HCT116 (cell line): ENCODE measurements around the gene FBLN7. TPM values are rescaled to one million over a fixed set of nuclear protein-coding genes. Genes with fewer than 3 reads are reported as not detected.

Experiments
- ATAC-seq: fragments of 200-7000 bp; cut with Tn5 transposase; 2 replicates; pipeline ENCODE4 v1.9.1; 2020; ENCODE audit warnings: mild to moderate bottlenecking, moderate library complexity
- BruUV-seq: library from RNA; stranded (reverse); fragments of 400-500 nt; replicated peaks from 2 replicates; lab custom pipeline; 2021; lab: Mats Ljungman, UMichigan
- CTCF ChIA-PET: fragments of 300-600 bp; sonication (Branson Sonifier 250); formaldehyde crosslinking; loops from one replicate; lab custom pipeline; 2021; ENCODE audit warnings: antibody characterized with exemption; lab: Charles Lee
- POLR2A ChIA-PET: fragments of 300-600, 350-600 bp; sonication (Branson Sonifier 250); formaldehyde crosslinking; loops from one replicate; lab custom pipeline; 2021; ENCODE audit warnings: antibody characterized with exemption; lab: Charles Lee
- RAD21 ChIA-PET, 2 experiments: fragments of 300-600 bp; sonication (Branson Sonifier 250); formaldehyde crosslinking; loops; one replicate each; lab custom pipeline; 2023; ENCODE audit warnings: low total read pairs in 2 of 2; ENCODE audit not compliant: uncharacterized antibody in 2 of 2, unreplicated experiment in 2 of 2, low non-redundant PET in 1 of 2; lab: Charles Lee
- DNase-seq: peaks from one replicate; pipeline ENCODE4 v3.0.0-alpha.2; 2010; ENCODE audit warnings: low read depth, low spot score
- H2AFZ ChIP-seq: fragments of 200-600 bp; shearing (Covaris generic), sonication (generic); 2 replicates; pipeline ENCODE4 v1.6.1; 2017; ENCODE audit warnings: low read depth, mixed run types, mixed read lengths, antibody characterized with exemption, low read length; ENCODE audit not compliant: poor library complexity, severe bottlenecking
- H3K27ac ChIP-seq: 2 replicates; pipeline ENCODE4 v1.5.1; 2012; ENCODE audit warnings: low read depth, low read length
- H3K27me3 ChIP-seq: fragments of 200-600 bp; sonication (generic); 2 replicates; pipeline ENCODE4 v1.6.1; 2016; ENCODE audit warnings: mixed run types, low read length, mixed read lengths; ENCODE audit not compliant: insufficient read depth
- H3K36me3 ChIP-seq, 2 experiments: fragments of 200-500 bp in 1 of 2; fragments of 200-600 bp in 1 of 2; sonication (Bioruptor generic) in 1 of 2; sonication (generic) in 1 of 2; 2 replicates each; pipeline versions ENCODE4 v1.5.1 to v1.6.1; 2014 to 2016; ENCODE audit warnings: low read length in 2 of 2, inconsistent platforms in 1 of 2, mixed read lengths in 1 of 2, mixed run types in 1 of 2; ENCODE audit not compliant: insufficient read depth in 2 of 2, control insufficient read depth in 1 of 2
- H3K4me1 ChIP-seq, 2 experiments: fragments of 200-600 bp in 1 of 2; sonication (generic) in 1 of 2; 2 replicates each; pipeline versions ENCODE4 v1.5.1 to v1.6.1; 2012 to 2017; ENCODE audit warnings: low read length in 2 of 2, inconsistent platforms in 1 of 2, mild to moderate bottlenecking in 1 of 2, mixed read lengths in 1 of 2, mixed run types in 1 of 2, moderate library complexity in 1 of 2; ENCODE audit not compliant: insufficient read depth in 2 of 2, control insufficient read depth in 1 of 2
- H3K4me2 ChIP-seq: fragments of 200-600 bp; sonication (generic); 2 replicates; pipeline ENCODE4 v1.6.1; 2017; ENCODE audit warnings: mixed run types, low read length, mixed read lengths
- H3K4me3 ChIP-seq, 2 experiments: fragments of 200-600 bp in 1 of 2; sonication (generic) in 1 of 2; replicated peaks in 1 of 2; 2 replicates each; pipeline ENCODE4 v1.5.1; 2011 to 2016; ENCODE audit warnings: low read length in 2 of 2, control low read depth in 1 of 2, low read depth in 1 of 2, mild to moderate bottlenecking in 1 of 2, mixed read lengths in 1 of 2, mixed run types in 1 of 2
- H3K79me2 ChIP-seq: fragments of 200-600 bp; sonication (generic); 2 replicates; pipeline ENCODE4 v1.6.1; 2017; ENCODE audit warnings: mild to moderate bottlenecking, mixed run types, low read length, moderate library complexity, mixed read lengths; ENCODE audit not compliant: insufficient read depth
- H3K9ac ChIP-seq: fragments of 200-600 bp; sonication (generic); 2 replicates; pipeline ENCODE4 v1.6.1; 2016; ENCODE audit warnings: low read length, mixed read lengths
- H3K9me2 ChIP-seq: fragments of 200-600 bp; sonication (generic), shearing (Covaris generic); 2 replicates; pipeline ENCODE4 v1.6.1; 2017; ENCODE audit warnings: mixed run types, mild to moderate bottlenecking, moderate library complexity; ENCODE audit not compliant: insufficient read depth
- H3K9me3 ChIP-seq, 2 experiments: fragments of 200-500 bp in 1 of 2; fragments of 200-600 bp in 1 of 2; sonication (Bioruptor generic) in 1 of 2; sonication (generic) in 1 of 2; 2 replicates each; pipeline ENCODE4 v1.6.1; 2014 to 2017; ENCODE audit warnings: low read length in 2 of 2, mixed read lengths in 2 of 2, inconsistent platforms in 1 of 2, low read depth in 1 of 2, mild to moderate bottlenecking in 1 of 2, mixed run types in 1 of 2, moderate library complexity in 1 of 2; ENCODE audit not compliant: control insufficient read depth in 1 of 2, insufficient read depth in 1 of 2
- H4K20me1 ChIP-seq: fragments of 200-600 bp; sonication (generic), shearing (Covaris generic); 2 replicates; pipeline ENCODE4 v1.6.1; 2017; ENCODE audit warnings: mixed run types, mild to moderate bottlenecking, moderate library complexity; ENCODE audit not compliant: insufficient read depth
- CEBPB ChIP-seq: IDR thresholded peaks from 2 replicates; pipeline ENCODE4 v1.6.1; 2012; ENCODE audit warnings: low read depth
- ELF1 ChIP-seq: IDR thresholded peaks from 2 replicates; pipeline ENCODE4 v1.6.1; 2012; ENCODE audit warnings: low read depth, borderline replicate concordance
- JUND ChIP-seq: IDR thresholded peaks from 2 replicates; pipeline ENCODE4 v1.6.1; 2012
- MAX ChIP-seq: IDR thresholded peaks from 2 replicates; pipeline ENCODE4 v1.6.1; 2012
- SP1 ChIP-seq: IDR thresholded peaks from 2 replicates; pipeline ENCODE4 v1.6.1; 2012; ENCODE audit warnings: low read depth
- ZNF274 ChIP-seq: fragments of 200-500 bp; sonication (Bioruptor generic); IDR thresholded peaks from 2 replicates; pipeline ENCODE4 v1.6.1; 2014; ENCODE audit warnings: mild to moderate bottlenecking, low read depth, low read length, inconsistent platforms
- intact Hi-C: fragments of 100-400 bp; cut with micrococcal nuclease; formaldehyde crosslinking; loops from 2 replicates; pipeline ENCODE4 v1.10.0; 2022
- total RNA-seq: library from RNA; stranded (reverse); gene quantifications from one replicate; pipeline ENCODE4 v1.2.1, GENCODE V29; 2021; ENCODE audit not compliant: unreplicated experiment

Gene FBLN7
- total RNA-seq, 1 experiment from 2014 or later, result 0.34 TPM

- Histone ChIP-seq H3K9ac (no peak overlapping the region), H3K9me3 (no peaks in the 10 kb centered on the region), H3K4me3 (no peak overlapping the region), H3K27me3 (no peaks in the 10 kb centered on the region), H3K9me2 (no peaks in the 10 kb centered on the region), H3K4me1 (no peaks in the 10 kb centered on the region), H3K79me2 (no peaks in the 10 kb centered on the region)
- DNase-seq, result no peak
- POLR2A ChIA-PET, result no interaction called here
- ATAC-seq, result no peak
- intact Hi-C loops, result no loop called here
- CTCF ChIA-PET, result no interaction called here
- no TSS peak for BruUV-seq
- RAD21 ChIA-PET, result no interaction called here
- TF ChIP-seq ELF1, result no peak
- TF ChIP-seq MAX, result no peak
- TF ChIP-seq, all 23 proteins: peak for 0
- no peaks in the 10 kb centered on the region for H3K36me3 ChIP-seq
- H4K20me1 ChIP-seq, result no peaks in the 10 kb centered on the region
- H3K27ac ChIP-seq, result no peak overlapping the region
- no peak overlapping the region for H2AFZ ChIP-seq
- H3K4me2 ChIP-seq, result no peak overlapping the region
Observed at GRCh38 chr2:112150851-112151250, 12.7 kb downstream of the FBLN7 start.

- H3K4me1 ChIP-seq, result no peaks in the 10 kb centered on the region
- H3K27ac ChIP-seq, result no peak overlapping the region
- no peak overlapping the region for H3K4me2 ChIP-seq
- ATAC-seq (no peak), DNase-seq (no peak)
- ChIA-PET CTCF (no interaction called here), RAD21 (no interaction called here)
- no peak overlapping the region for H3K9ac ChIP-seq
- TF ChIP-seq ZNF274 (no peak), CEBPB (no peak), JUND (no peak), SP1 (no peak)
- TF ChIP-seq, all 23 proteins: peak for 0
- Histone ChIP-seq H2AFZ (no peak overlapping the region), H3K9me2 (no peaks in the 10 kb centered on the region), H3K4me3 (no peak overlapping the region), H3K79me2 (no peaks in the 10 kb centered on the region), H3K9me3 (no peaks in the 10 kb centered on the region), H3K36me3 (no peaks in the 10 kb centered on the region), H4K20me1 (no peaks in the 10 kb centered on the region), H3K27me3 (no peaks in the 10 kb centered on the region)
- intact Hi-C loops, result no loop called here
- BruUV-seq, result no TSS peak
- POLR2A ChIA-PET, result no interaction called here
Observed at GRCh38 chr2:112151271-112151670, 13.1 kb downstream of the FBLN7 start.
